Erythroblast (primary cell): ENCODE results near the gene PTPRCAP.

Experiments used
- DNase-seq, 2 experiments: peaks; one replicate each; lab custom pipeline; 2025; lab: John Stamatoyannopoulos, UW
- GATA1 ChIP-seq: IDR thresholded peaks from 2 replicates; pipeline ENCODE4 v1.6.1; 2011; ENCODE audit warnings: low read depth, mild to moderate bottlenecking, control low read depth, low read length, moderate library complexity
- POLR2A ChIP-seq: IDR thresholded peaks from 2 replicates; pipeline ENCODE4 v1.6.1; 2011; ENCODE audit warnings: mild to moderate bottlenecking, low read length

Gene PTPRCAP

DNA sequence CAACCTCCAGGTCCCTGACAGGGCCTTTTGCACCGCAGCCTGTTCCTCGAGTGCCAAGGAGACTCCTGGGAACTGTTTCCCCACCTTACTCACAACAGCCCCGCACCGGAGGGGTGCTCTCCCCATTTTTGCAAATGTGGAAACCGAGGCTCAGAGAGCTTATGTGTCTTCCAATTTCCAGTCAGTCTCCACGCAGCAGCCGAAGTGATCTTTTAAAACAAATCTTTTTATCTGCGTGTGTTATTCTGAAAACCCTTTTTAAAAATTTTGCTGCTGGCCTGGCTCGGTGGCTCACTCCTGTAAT, 32.0 kb upstream of the PTPRCAP start:
- no peak for DNase-seq
- TF ChIP-seq POLR2A: peak; percentile 27
- TF ChIP-seq GATA1: no peak

DNA sequence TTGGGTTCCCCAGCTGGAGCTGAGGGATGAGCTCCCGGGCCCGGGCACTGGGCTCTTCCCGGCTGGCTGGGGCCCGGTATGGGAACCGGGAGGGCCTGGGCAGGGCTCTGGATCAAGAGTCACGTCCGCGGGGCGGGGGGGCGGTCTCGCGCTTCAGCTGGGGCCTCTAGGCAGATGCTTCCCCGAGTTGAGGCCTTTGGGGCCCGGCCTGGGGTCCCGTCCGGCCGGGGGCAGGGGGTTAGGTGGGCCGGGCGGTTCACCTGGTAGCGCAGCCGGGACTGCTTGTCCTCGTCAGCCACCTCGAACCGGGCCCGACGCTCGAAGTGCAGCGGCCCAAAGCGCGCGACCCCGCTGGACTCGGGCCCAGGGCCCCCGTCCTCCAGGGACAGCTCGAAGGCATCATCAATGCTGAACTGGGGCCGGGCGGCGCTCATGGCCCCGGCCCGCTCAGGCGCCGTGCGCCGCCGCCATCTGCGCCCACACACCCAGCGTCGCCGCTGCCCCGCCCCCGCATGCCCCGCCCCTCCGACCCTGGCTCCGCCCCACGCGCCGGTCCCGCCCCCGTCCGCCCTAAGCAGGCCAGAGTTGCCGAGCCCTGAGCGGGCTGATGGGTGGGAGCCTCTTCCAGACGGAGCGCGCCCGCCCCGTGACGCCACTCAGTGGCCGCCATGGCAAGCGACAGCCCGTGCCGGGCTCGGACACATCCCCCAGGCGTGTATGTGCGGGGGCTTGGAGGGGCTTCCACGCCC, 31.5 kb upstream of the PTPRCAP start, which contains the start of gene TMEM134:
TSS of gene TMEM134 (minus strand) at position 493 of the 749 bp plus-strand sequence. CDS start at position 434, 59 bp downstream.
- peak; percentile 76 for TF ChIP-seq POLR2A
- no peak for TF ChIP-seq GATA1
- DNase-seq: peak; percentile 96 to 98

DNA sequence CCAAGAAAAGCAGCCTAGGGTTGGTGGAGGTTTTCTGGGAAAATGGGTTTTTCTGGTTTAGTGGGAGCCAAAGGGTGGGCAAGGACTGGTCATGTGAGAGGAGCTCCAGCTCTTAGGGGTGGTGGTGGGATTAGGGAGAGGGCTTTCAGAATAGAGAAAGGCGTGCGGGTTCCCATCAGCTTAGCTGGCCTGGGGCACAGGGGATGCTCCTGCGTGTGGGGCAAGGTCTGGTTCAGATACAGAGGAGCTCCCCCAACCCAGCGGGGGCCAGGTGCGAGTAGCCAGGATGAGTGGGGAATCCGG, 30.9 kb upstream of the PTPRCAP start:
- peak in 1 of 2 experiments; percentile 51 for DNase-seq
- no peak for TF ChIP-seq POLR2A
- no peak for TF ChIP-seq GATA1

DNA sequence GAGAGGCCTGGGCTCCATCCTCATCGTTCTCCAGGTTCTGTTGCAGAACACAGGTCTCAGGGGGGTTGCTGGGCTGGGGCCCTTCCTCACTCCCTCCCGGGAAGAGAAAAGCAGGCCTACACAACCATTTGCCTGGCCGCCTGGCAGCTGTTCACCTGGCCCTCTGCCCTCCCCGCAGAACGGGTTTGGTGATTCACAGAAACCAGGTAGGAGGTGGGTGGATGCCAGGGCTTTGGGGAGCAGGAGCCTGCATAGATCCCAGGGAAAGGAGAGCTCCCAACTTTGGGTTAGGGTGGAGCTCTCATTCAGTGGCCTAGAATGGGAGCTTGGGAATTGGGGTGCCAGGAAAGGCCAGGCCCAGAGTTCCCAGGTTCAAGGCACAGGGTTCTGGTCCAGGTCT, 30.6 kb upstream of the PTPRCAP start:
- no peak for DNase-seq
- TF ChIP-seq GATA1 (no peak), POLR2A (no peak)

DNA sequence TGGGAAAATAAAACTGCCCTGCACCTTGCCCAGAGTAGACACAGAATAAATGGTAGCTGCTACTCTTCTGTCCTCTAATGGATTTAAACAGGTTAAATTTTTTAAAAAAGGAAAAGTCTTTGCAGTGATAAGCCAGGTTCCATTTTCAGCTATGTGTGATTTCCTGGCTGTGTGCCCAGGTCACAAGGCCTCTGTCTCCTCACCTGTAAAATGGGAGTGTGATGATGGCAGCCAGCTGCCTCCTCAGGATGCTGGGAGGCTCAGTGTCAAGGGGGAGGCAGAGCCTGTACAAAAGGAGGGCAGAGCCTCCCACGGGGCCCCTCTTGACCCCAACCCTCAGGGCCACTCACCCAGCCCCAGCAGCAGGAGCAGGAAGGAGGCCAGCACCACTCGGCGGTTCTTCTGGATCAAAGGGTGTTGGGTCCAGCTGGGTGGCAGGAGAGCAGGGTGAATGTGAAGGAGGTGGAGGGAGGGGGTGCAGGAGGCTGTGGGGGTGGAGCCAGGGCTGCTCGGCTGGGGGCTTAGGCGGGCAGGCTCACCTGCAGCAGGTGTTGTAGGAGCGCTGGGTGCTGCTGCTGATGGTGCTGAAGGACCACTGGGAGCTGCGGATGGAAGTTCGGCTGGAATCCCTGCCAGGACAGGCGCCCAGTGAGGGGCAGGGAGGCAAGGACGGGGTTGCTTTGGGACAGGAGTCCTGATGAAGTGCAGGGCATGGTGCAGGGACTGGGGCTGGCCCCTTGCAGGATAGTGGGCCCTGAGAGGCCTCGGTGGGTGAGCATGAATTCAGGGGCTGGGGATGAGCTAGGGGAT, 29.7 kb upstream of the PTPRCAP start:
- DNase-seq: no peak
- TF ChIP-seq POLR2A: no peak
- TF ChIP-seq GATA1: no peak

GRCh38 chr11:67466367-67466766, 28.9 kb upstream of the PTPRCAP start:
- no peak for TF ChIP-seq GATA1
- no peak for TF ChIP-seq POLR2A
- no peak for DNase-seq

GRCh38 chr11:67465530-67465929, 28.0 kb upstream of the PTPRCAP start:
- peak; percentile 50 to 67 for DNase-seq

DNA sequence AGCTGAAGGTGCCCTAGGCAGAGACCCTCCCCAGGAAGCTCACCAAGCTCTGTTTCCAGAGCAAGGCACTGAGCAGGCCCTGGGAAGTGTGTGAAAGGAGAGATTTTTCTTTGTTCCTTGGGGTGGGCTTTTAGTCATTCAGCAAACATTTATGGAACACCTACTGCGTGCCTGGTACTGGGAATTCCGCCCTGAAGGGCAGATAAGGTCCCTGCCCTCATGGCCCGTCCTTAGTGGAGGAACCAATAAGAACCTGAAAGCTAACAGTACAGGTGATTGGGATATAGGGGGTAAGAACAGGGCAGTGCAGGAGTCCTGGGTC, 27.7 kb upstream of the PTPRCAP start:
- no peak for DNase-seq
- no peak for TF ChIP-seq POLR2A
- no peak for TF ChIP-seq GATA1

DNA sequence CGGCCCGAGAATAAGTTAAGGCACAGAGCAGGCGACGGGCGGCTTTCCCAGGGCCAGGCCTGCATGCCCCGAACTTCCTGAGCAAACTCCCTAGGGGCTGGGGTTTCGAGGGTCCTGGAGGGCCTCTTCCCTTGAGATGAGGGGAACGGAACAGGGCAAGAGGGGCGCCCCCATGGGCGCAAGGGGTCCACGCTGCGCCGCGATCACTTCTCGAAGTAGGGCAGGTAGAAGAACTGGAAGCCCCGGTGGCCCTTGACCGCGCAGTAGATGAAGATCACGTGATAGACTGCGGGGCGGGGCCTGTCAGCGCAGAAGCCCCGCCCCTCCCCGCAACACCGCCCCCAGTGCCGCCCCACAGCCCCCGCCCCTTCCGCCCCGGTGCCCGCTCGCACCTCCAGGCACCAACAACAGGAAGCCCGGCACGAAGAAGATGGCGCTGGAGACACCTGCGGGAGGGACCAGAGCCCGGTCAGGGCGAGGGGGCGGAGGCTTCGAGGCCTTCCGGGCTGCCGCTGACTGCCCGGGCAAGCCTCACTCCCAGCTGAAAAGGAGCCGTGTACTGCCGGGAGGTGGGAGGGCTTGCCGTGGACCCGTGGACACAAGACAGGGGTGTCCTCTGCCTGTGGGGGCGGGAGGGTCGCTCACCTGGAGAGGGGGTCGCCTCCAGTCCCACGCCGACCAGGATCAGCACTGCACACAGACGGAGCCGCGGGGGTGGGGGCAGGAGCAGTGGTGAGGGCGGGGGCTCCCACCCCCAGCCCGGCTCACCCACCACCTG, 27.1 kb upstream of the PTPRCAP start:
- DNase-seq: peak; percentile 91 to 96
- peak; percentile 47 for TF ChIP-seq POLR2A
- TF ChIP-seq GATA1: no peak

DNA sequence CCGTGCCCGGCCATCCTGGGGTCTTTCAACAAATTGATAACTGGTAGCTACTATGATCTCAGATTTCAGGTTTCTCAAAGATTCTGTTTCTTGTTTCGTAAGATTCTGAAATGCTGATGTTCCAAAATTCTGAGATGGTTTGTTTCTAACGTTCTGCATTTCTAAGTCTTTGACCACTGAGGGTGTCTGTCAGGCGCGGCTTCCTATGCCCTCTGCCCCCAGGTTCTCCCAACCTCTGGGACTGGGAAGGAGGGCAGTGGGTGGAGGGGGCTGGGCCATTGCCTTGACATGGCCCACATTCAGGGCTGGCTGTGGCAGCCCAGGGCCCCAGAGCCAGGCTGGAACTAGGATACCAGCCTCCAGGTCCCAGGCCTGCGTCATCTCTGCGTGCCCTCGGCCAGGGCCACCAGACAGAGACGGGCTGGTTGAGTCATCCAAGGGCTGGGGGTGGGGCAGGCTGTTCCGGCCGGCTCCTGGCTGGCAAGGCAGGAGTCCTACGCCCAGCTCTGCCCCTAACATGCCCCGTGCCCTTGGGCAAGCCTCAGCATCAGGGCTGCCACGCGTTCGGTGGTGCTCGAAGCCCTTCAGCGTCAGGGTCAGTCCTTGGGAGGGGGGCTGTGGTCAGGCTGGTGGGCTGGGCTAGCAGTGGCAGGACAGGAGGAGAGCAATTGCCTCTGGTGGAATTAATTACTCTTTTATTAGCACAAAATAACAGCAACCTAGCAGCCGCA, 26.4 kb upstream of the PTPRCAP start:
- TF ChIP-seq GATA1: no peak
- peak; percentile 28 for TF ChIP-seq POLR2A
- peak; percentile 35 to 62 for DNase-seq

- DNase-seq: no peak
Measured at GRCh38 chr11:67463186-67463585, 25.7 kb upstream of the PTPRCAP start.

GRCh38 chr11:67458266-67458665, 20.8 kb upstream of the PTPRCAP start:
- DNase-seq: no peak
- TF ChIP-seq POLR2A (no peak), GATA1 (no peak)

More at GRCh38 chr11:67463186-67463585, 25.7 kb upstream of the PTPRCAP start:
- TF ChIP-seq GATA1 (no peak), POLR2A (no peak)

DNA sequence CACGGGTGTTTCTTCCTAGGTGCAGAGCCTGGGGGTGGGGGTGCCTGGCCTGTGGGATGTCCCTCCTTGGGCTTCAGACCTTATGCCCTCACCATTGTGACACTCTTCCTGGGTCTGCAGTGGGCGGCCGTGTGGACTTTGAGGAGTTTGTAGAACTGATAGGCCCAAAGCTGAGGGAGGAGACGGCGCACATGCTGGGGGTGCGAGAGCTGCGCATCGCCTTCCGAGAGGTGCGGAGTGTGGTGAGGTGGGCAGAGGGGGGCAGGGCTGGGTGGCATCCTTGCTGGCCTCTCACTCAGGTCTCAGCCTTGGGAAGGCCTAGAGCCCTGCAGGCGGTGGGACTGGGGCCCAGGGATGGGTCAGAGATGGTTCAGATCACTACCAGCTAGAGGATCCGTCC, 20.0 kb upstream of the PTPRCAP start:
- DNase-seq: no peak
- TF ChIP-seq POLR2A (no peak), GATA1 (no peak)

DNA sequence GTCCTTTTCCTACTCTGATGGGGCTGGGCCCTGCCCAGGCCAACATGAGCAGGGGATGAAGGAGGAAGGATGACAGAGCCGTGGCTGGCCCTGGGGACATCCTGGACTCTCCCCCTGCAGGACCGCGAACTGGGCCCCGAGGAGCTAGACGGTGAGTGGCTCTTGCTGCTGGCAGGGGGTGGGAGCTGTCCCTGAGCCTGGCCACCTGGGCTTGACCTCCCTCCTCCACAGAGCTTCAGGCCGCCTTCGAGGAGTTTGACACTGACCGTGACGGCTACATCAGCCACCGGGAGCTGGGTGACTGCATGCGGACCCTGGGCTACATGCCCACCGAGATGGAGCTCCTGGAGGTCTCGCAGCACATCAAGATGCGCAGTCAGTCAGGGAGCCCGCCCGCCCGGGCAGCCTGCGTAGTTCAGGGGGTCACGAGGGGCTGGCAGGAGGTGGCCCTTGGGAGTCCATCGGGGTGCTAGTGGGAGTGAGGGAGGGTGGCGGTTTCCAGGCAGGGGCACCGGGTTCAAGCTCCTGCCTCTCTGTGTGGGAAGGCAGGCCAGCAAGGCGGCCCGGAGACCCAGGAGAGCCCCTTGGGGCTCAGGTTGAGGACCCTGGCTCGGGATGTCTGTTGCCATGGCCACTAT, 18.7 kb upstream of the PTPRCAP start:
- no peak for DNase-seq
- TF ChIP-seq POLR2A: no peak
- no peak for TF ChIP-seq GATA1
